Neuronal stem cell (in vitro differentiated cells): ENCODE data around the gene MTHFD1L.
A peak's percentile ranks its signal among the peaks of the same experiment; 100 is the strongest.
"Not testable (repeated sequence)": the region's sequence is repeated elsewhere in the genome, so short reads cannot be mapped to it uniquely, and the experiment has no call there.

Experiments used
- DNase-seq: peaks from one replicate; pipeline ENCODE4 v3.0.0-alpha.2; 2013; ENCODE audit warnings: low spot score
- H2AFZ ChIP-seq: one replicate; pipeline ENCODE4 v1.6.1; 2013; ENCODE audit warnings: mild to moderate bottlenecking, low read length, inconsistent platforms
- H2AK5ac ChIP-seq: 2 replicates; pipeline ENCODE4 v1.6.1; 2013; ENCODE audit warnings: low read depth, mild to moderate bottlenecking, inconsistent platforms, low read length, moderate library complexity, mixed read lengths
- H2BK120ac ChIP-seq: 2 replicates; pipeline ENCODE4 v1.6.1; 2013; ENCODE audit warnings: low read depth, mild to moderate bottlenecking, inconsistent platforms, low read length, moderate library complexity, mixed read lengths
- H2BK12ac ChIP-seq: one replicate; pipeline ENCODE4 v1.6.1; 2013; ENCODE audit warnings: low read length, inconsistent platforms
- H2BK15ac ChIP-seq: 2 replicates; pipeline ENCODE4 v1.6.1; 2013; ENCODE audit warnings: mild to moderate bottlenecking, low read length, inconsistent platforms, mixed read lengths
- H2BK5ac ChIP-seq: one replicate; pipeline ENCODE4 v1.6.1; 2013; ENCODE audit warnings: inconsistent platforms, mild to moderate bottlenecking, low read length, moderate library complexity
- H3K14ac ChIP-seq: one replicate; pipeline ENCODE4 v1.6.1; 2013; ENCODE audit warnings: low read length, inconsistent platforms
- H3K18ac ChIP-seq: 2 replicates; pipeline ENCODE4 v1.6.1; 2013; ENCODE audit warnings: low read length, inconsistent platforms
- H3K23ac ChIP-seq: 2 replicates; pipeline ENCODE4 v1.6.1; 2013; ENCODE audit warnings: low read depth, mild to moderate bottlenecking, mixed read lengths, low read length, inconsistent platforms; ENCODE audit not compliant: poor library complexity
- H3K27ac ChIP-seq: replicated peaks from 3 replicates; pipeline ENCODE4 v1.5.1; 2013; ENCODE audit warnings: low read length, inconsistent platforms
- H3K27me3 ChIP-seq, 3 experiments: 2 replicates each; pipeline ENCODE4 v1.6.1; 2013; ENCODE audit warnings: low read length in 3 of 3, mild to moderate bottlenecking in 2 of 3, inconsistent platforms in 1 of 3, low read depth in 1 of 3, mixed read lengths in 1 of 3, moderate library complexity in 1 of 3; ENCODE audit not compliant: control insufficient read depth in 3 of 3, insufficient read depth in 3 of 3
- H3K36me3 ChIP-seq, 2 donors: replicated peaks in 1 of 2; 2 replicates each; pipeline ENCODE4 v1.6.1; 2013; ENCODE audit warnings: low read length in 2 of 2; ENCODE audit not compliant: control insufficient read depth in 2 of 2, insufficient read depth in 2 of 2
- H3K4ac ChIP-seq: 2 replicates; pipeline ENCODE4 v1.6.1; 2013; ENCODE audit warnings: inconsistent platforms, mild to moderate bottlenecking, low read length, moderate library complexity
- H3K4me1 ChIP-seq, 2 donors: 1 replicate in 1 of 2; 2 replicates in 1 of 2; pipeline ENCODE4 v1.6.1; 2013; ENCODE audit warnings: low read length in 2 of 2, low read depth in 1 of 2; ENCODE audit not compliant: control insufficient read depth in 2 of 2, insufficient read depth in 1 of 2
- H3K4me2 ChIP-seq: one replicate; pipeline ENCODE4 v1.6.1; 2013; ENCODE audit warnings: mild to moderate bottlenecking, low read length, inconsistent platforms; ENCODE audit not compliant: insufficient read depth, poor library complexity, severe bottlenecking
- H3K4me3 ChIP-seq, 2 donors: 2 replicates each; pipeline ENCODE4 v1.5.1; 2013; ENCODE audit warnings: low read length in 2 of 2, mild to moderate bottlenecking in 2 of 2, inconsistent platforms in 1 of 2, moderate library complexity in 1 of 2
- H3K79me1 ChIP-seq: one replicate; pipeline ENCODE4 v1.6.1; 2013; ENCODE audit warnings: low read depth, mild to moderate bottlenecking, inconsistent platforms, low read length, moderate library complexity
- H3K9ac ChIP-seq: one replicate; pipeline ENCODE4 v1.6.1; 2013; ENCODE audit warnings: mild to moderate bottlenecking, low read depth, low read length, inconsistent platforms; ENCODE audit not compliant: poor library complexity
- H3K9me3 ChIP-seq, 2 donors: replicated peaks in 1 of 2; 2 replicates each; pipeline versions ENCODE3 to v1.6.1; 2013; ENCODE audit warnings: low read length in 2 of 2, mild to moderate bottlenecking in 2 of 2, inconsistent platforms in 1 of 2, low read depth in 1 of 2, mixed read lengths in 1 of 2, moderate library complexity in 1 of 2; ENCODE audit not compliant: control insufficient read depth in 2 of 2, insufficient read depth in 1 of 2
- H4K8ac ChIP-seq: one replicate; pipeline ENCODE4 v1.6.1; 2013; ENCODE audit warnings: low read depth, mild to moderate bottlenecking, inconsistent platforms, low read length, moderate library complexity
- H4K91ac ChIP-seq: one replicate; pipeline ENCODE4 v1.6.1; 2013; ENCODE audit warnings: low read length, low read depth, mild to moderate bottlenecking, inconsistent platforms; ENCODE audit not compliant: poor library complexity
- WGBS, 2 donors: extraction: QIAGEN DNeasy Blood & Tissue Kit; methylation state at CpG; one replicate each; pipeline ENCODE4 v1.1.7; 2013; ENCODE audit warnings: missing lambda C conversion rate in 2 of 2, mixed read lengths in 1 of 2; ENCODE audit not compliant: insufficient read length in 2 of 2, insufficient replicate concordance in 1 of 2; ENCODE audit errors: extremely low coverage in 2 of 2; 5-methylcytosine and 5-hydroxymethylcytosine counted together

The MTHFD1L gene

DNA sequence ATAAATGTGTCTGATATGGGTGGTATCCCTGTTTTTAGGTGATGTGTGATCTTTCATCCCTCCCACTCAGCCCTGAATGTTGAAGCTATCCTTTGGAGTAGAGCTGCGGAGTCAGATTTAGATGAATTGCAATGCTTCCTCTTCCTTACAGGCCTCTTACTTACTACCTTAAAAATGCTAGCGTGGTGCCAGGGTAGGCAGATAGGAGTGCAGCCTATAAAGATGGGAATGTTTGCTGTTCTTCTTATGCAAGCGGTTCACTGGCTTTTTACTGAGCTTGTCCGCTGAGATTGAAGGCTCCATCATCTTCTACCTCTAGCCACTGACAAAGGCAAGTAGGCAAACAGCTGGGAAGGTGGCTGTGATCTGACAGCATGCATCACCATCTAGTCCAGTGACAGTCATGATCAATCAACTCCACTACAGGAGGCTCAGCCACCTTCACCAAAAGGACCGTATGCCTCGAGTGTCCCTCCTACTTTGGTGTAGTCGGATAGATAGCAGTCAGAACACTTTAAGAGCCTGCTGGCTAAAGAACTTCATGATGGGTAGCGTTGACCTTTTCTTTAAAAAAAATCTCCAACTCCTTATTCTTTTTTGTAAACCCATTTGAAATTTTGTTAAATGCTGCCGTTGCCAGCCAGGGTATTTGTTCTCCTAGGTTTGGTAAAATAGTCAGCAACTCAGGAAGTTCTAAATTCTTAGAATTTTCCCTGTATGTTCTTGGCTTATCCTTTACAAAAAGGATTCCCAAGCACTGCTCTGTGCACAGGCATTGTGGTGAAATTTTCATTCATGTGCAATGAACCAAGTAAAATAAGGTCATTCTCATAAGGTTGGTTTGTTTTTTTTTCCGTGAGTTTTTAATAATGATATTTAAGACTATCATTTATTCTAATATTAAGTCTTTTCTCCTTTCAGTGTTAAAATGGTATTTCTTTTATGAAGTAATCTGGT, 169.6 kb downstream of the MTHFD1L start:
- Histone ChIP-seq H3K27me3 (no peaks in the 10 kb centered on the region), H2BK12ac (no peak overlapping the region), H2BK15ac (no peak overlapping the region), H3K79me1 (no peaks in the 10 kb centered on the region), H3K23ac (no peak overlapping the region), H3K4ac (no peak overlapping the region), H3K27ac (peak overlapping the region; percentile 70), H3K36me3 (peaks cover 4 to 44% of the 10 kb centered on the region in 2 donors), H3K4me2 (no peak overlapping the region), H3K4me3 (no peak overlapping the region), H2BK5ac (no peak overlapping the region), H2AK5ac (no peak overlapping the region), H4K8ac (no peak overlapping the region), H2AFZ (no peak overlapping the region), H4K91ac (no peak overlapping the region), H3K14ac (no peak overlapping the region), H3K9me3 (peaks cover 0 to 24% of the 10 kb centered on the region in 2 donors), H3K18ac (no peak overlapping the region), H3K4me1 (peaks cover 9% of the 10 kb centered on the region in 2 donors), H2BK120ac (no peak overlapping the region), H3K9ac (no peak overlapping the region)
- WGBS, 2 donors = no CpG with 5 or more reads among the region's 10 CpGs
- DNase-seq = no peak

DNA sequence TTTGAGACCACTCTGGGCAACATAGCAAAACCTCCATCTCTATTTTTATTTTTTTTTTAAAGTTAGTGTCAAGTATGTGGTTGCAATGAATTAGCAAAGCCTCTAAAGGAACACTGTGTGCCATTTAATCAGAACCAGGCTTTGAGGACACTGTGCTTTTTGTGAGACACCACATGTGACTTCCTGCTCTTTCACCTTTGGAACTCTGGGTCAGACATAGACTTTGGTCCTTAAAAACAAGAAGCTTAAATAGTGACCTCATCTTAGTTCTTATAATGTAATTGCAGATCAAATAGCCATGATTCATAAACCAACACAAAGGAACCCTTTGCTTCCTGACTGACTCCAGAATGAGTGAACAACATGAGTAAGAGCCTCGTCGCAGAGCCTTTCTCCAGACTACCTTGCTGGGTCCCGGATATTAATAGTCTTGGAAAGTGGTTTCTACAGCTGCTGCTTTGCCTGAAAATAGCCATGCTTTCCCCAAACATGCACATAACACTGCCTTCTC, 170.8 kb downstream of the MTHFD1L start:
- no CpG with 5 or more reads among the region's 3 CpGs for WGBS, 2 donors
- H2AK5ac ChIP-seq, H3K79me1 ChIP-seq, H3K4ac ChIP-seq, H3K9ac ChIP-seq, H3K4me2 ChIP-seq, H2BK120ac ChIP-seq, H3K4me3 ChIP-seq, H2BK15ac ChIP-seq, H3K14ac ChIP-seq, H2BK12ac ChIP-seq, H4K91ac ChIP-seq, H3K23ac ChIP-seq, H3K18ac ChIP-seq, DNase-seq, H3K27me3 ChIP-seq, H2BK5ac ChIP-seq, H2AFZ ChIP-seq, H4K8ac ChIP-seq: not testable (repeated sequence)
- H3K9me3 ChIP-seq = peaks cover 0 to 23% of the 10 kb centered on the region in 2 donors
- H3K4me1 ChIP-seq = peaks cover 11 to 13% of the 10 kb centered on the region in 2 donors
- peaks cover 4 to 40% of the 10 kb centered on the region in 2 donors for H3K36me3 ChIP-seq
- peak overlapping the region; percentile 32 for H3K27ac ChIP-seq

DNA sequence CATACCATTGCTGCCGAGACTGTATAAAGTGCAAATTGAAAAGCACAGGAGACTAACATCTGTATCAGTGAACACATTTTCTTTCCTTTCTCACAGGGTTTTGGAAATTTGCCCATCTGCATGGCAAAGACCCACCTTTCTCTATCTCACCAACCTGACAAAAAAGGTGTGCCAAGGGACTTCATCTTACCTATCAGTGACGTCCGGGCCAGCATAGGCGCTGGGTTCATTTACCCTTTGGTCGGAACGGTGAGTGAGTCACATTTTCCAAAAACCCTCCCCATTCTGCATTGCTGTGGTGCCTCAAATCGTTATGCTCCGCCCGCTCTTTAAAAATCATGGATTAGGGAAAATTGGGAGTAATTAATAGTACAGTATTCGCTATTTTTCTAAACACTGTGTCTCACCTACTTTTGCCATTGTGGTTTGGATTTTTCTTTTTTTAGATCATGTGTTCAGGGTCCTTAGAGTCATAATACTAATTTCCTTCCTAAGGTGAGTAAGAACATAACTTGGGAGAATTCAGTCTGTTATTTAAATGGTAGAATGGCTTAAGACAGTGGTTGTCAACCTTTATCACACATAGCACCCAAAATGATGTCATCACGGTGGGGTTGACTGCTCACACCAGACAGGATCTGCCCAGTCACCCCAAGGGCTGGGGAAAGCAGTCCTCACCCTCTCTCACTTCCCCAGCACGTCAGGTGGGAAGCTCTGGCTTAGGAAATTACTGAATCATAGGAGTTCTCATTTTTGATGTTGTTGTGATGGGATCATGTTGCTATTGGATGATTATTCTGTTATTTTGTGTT, 171.6 kb downstream of the MTHFD1L start:
- H4K8ac ChIP-seq = no peak overlapping the region
- H2BK120ac ChIP-seq = no peak overlapping the region
- no peak overlapping the region for H3K23ac ChIP-seq
- no peak overlapping the region for H3K14ac ChIP-seq
- no peak overlapping the region for H3K18ac ChIP-seq
- no peak overlapping the region for H3K4ac ChIP-seq
- no peak overlapping the region for H2AK5ac ChIP-seq
- H3K27me3 ChIP-seq = no peaks in the 10 kb centered on the region
- no peak overlapping the region for H3K4me2 ChIP-seq
- WGBS, 2 donors = no CpG with 5 or more reads among the region's 12 CpGs
- peaks cover 13 to 15% of the 10 kb centered on the region in 2 donors for H3K4me1 ChIP-seq
- H3K4me3 ChIP-seq = no peak overlapping the region
- no peak overlapping the region for H2AFZ ChIP-seq
- H3K79me1 ChIP-seq = no peaks in the 10 kb centered on the region
- H2BK12ac ChIP-seq = no peak overlapping the region
- H2BK15ac ChIP-seq = no peak overlapping the region
- peaks cover 0 to 20% of the 10 kb centered on the region in 2 donors for H3K9me3 ChIP-seq
- H4K91ac ChIP-seq = no peak overlapping the region
- no peak overlapping the region for H2BK5ac ChIP-seq
- no peak overlapping the region for H3K9ac ChIP-seq
- no peak overlapping the region for H3K27ac ChIP-seq
- H3K36me3 ChIP-seq = peaks cover 4 to 37% of the 10 kb centered on the region in 2 donors
- DNase-seq = no peak
